SHP77 treated with DMSO at 0.1 percent for 48 hours (cell line): ENCODE data around the gene CTSC.
"Not testable (repeated sequence)": the region's sequence is repeated elsewhere in the genome, so short reads cannot be mapped to it uniquely, and the experiment has no call there.

ENCODE experiments used
- DNase-seq: peaks from one replicate; lab custom pipeline; 2025; lab: John Stamatoyannopoulos, UW

Gene CTSC

DNA sequence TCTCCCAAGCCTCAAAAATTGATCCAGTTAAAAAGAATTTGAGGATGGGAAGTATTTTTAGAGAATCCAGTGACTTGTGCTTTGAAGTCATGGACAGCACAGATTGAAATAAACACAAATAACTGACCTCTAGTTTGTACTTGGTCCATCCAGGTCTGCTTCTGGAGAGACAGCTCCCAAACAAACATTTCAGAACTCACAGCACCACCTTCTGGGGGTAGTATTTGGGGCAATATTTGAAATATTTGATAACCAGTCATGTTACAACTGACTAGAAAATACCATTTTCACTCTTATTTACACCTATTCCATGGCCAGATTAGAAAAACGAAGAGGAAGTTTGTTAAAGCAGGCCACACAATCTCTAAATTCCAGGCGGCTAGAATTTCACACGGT lies 56.2 kb downstream of the CTSC start:
- no peak for DNase-seq

DNA sequence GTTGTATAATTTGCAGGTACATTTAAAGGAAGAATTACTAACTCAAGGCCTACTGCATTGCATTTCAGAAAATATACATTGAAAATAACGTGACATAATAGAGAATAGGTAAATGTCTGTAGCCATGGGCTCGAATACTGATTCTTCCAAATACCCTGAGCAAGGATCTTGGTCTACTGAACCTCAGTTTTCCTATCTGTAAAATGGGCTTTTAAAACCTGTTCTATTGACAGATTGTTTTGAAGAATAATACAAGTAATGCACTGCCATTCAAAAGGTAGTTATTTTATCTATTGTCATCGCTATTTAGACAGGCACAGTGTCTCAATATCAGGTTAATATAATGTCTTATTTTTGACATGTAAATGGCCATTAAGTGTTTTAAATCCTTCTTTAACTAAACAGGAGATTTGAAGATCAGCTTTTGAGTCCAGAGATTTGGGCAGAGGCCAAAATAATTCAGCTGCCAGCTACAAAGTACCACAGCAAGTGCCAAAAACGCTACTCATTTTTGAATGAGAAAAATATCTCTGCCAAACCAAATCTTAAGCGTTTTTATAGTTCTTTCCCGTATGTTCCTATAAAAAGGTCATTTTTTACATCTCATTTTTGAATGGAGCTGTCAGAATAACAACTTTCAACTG lies 56.7 kb downstream of the CTSC start:
- DNase-seq, result no peak

DNA sequence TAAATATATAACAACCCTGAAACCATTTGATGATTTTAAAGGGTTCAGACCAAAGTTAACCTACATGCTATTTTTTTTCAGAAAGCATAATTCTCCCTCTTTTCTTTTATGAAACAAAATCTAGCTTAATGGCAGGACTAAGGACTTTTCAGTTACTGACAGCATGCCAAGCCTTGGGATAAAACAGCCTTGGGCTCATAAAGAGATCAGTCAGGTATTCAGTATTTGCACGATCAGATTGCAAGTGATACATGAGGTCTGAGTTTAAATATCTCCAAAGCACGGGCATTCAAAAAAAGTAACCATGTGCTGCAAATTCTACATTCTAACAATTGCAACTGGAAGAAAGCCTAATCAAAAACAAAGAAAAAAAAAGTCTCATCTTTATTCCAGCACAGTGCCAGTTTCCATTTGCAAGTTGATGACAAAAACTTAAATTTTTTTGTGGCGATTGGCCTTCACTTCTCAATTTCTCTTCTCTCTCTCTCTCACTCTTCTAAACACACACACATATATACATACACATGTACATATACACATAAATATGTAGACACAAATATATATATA lies 60.1 kb downstream of the CTSC start:
- DNase-seq, result no peak

DNA sequence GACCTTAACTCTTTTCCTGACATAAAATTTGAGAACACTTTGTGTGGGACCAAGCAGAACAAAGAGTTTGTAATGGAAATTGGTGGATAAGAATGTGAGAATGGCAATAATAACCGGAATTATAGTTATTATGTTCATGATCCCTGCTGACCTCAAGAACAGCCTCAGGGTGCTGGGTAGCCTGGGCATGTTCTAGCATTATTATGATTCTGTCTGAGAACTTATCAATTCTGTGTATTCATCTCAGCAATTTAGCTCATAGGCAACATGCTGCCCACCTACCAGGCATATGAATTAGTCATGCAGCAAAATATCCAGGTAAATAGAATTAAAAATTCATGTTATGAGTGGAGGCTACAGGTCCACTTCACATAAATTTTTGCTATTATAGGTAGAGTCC lies 61.9 kb downstream of the CTSC start:
- no peak for DNase-seq

DNA sequence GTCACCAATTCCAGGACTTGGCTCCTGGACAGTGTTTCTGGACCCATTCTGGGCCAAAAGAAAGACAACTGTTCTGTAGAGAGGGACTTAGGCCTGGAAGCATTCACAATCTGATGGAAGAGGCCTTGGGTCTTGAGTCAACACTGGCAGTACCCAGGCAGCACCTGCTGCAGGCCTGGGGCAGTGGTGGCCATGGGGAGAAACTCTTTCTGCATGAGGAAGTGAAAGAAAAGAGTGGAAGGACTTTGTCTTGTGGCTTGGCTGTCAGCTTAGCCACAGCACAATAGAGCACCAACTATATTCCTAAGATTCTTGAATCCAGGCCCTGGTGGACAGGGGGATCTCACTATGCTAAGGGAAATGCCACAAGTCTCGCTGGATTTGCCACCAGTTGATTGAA lies 70.6 kb downstream of the CTSC start:
- no peak for DNase-seq

DNA sequence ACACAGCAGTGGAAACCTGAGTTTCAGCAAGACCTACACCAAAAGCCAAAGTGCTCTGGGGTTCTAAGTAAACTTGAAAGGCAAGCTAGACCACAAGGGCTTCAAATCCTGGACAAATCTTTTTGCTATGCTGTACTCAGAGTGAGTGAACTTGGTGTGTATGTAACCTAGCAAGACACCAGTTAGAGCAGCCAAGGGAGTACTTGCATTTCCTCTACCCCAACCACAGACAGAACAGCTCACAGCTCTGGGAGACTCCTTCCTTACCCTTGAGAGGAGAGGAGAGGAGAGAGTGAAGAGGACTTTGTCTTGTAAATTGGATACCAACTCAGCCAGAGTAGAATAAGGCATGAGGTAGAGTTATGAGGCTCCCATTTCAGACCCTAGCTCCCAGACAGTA lies 71.4 kb downstream of the CTSC start:
- no peak for DNase-seq

DNA sequence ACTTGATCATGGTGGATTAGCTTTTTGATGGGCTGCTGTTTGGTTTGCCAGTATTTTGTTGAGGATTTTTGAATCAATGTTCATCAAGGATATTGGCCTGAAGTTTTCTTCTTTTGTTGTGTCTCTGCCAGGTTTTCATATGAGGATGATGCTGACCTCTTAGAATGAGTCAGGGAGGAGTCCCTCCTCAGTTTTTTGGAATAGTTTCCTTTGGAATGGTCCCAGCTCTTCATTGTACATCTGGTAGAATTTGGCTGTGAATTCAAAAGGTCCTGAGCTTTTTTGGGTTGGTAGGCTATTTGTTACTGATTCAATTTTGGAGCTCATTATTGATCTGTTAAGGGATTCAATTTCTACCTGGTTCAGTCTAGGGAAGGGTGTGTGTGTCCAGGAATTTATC lies 78.1 kb downstream of the CTSC start:
- no peak for DNase-seq

DNA sequence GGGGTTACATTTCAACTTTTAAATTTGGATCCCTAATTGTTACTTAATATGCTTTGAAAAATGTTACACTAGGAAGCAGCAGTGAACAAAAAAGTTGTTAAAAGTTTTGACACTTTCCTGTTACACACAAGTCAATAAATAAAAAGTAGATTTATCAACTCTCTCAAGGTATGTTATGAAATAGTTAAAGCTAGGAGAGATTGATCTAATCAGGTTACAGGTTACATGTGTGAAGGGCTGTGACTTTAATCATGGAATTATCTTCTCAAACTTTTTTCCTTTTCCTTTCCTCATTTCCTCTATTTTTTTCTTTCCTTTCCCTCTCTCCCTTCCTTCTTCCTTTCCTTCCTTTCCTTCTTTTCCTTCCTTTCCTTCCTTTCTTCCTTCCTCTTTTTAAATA lies 85.3 kb downstream of the CTSC start:
- no peak for DNase-seq

DNA sequence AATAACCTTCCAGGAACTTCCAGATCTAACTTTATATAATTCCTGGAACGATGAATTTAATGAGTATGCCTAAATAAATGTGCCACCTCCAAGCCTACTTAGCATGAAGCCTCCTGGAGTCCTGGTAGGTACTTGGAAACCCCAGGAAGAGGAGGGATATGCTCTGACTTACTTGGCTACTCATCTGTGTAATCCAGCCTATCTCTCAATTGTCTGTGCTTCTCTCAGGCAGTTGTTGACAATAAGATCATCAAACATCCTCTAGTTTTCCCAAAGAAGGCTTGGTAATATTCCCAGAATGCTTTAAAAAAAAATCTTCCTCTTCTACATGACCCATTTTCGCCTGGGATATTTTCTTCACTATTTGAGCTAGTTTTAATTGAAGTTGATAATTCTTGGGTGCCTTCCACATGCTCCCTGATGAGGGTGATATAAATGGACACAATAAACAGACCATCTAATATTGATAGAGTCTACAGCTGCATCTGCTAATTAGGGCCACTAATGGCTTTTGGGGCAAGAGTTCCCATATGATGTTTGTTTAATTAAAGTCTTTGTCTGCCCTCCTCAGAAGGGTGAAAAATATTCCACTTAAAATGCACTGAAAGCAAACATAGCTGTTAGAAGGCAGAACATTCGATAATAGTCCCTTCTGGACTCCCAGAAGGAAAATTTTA lies 86.8 kb downstream of the CTSC start:
- DNase-seq, result no peak

DNA sequence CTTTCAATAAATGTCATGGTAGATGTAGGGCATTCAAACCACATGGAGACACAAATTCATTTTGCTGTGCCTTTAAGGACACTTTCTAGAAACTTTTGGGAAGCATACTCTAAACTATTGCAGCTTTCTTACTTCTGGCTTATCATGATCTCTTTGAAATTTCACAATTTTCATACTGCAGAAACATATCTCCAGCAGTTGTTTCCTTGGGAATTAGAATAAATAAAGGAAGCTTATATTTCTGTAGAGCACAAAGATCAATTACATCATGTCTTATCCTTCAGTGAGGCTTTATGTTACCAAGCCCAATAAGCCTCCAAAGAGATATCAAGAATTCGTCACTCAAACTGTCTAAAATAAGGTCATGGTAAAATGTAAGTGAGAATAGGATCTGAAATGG lies 87.8 kb downstream of the CTSC start:
- DNase-seq, result no peak

DNA sequence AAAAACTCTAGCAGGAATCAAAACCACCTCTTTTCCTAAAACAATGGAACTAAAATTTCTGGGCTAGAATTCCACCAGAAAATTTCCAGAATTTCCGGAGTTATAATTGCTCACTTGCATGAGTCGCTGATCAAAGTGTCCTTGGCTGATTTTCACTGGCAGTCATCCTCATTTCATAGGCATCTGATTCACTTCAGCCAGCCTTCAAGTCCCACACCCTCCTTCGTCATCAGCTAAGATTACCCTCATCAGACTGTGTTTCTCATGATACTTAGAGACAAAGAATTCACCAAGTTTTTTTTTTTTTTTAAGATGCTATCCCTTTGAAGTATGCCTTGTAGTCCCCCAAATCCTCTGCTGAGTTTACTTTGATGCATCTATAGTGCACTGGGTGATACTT lies 90.8 kb downstream of the CTSC start:
- no peak for DNase-seq

DNA sequence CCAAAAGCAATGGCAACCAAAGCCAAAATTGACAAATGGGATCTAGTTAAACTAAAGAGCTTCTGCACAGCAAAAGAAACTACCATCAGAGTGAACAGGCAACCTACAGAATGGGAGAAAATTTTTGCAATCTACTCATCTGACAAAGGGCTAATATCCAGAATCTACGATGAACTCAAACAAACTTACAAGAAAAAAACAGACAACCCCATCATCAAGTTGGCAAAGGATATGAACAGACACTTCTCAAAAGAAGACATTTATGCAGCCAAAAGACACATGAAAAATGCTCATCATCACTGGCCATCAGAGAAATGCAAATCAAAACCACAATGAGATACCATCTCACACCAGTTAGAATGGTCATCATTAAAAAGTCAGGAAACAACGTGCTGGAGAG lies 92.0 kb downstream of the CTSC start:
- not testable (repeated sequence) for DNase-seq
